Mesodermal cell (in vitro differentiated cells): ENCODE results near the gene EPHB2.
A peak's percentile ranks its signal among the peaks of the same experiment; 100 is the strongest.

Source experiments
- H3K27ac ChIP-seq: 2 replicates; pipeline ENCODE4 v1.7.0; 2013; ENCODE audit warnings: mild to moderate bottlenecking, low read depth, low read length, moderate library complexity; ENCODE audit not compliant: severe bottlenecking
- H3K36me3 ChIP-seq: 2 replicates; pipeline ENCODE4 v1.7.1; 2013; ENCODE audit warnings: mild to moderate bottlenecking, low read length, moderate library complexity; ENCODE audit not compliant: control insufficient read depth, insufficient read depth
- H3K4me1 ChIP-seq: one replicate; pipeline ENCODE4 v1.7.1; 2013; ENCODE audit warnings: mild to moderate bottlenecking, low read length; ENCODE audit not compliant: insufficient read depth, control insufficient read depth, poor library complexity, severe bottlenecking
- H3K4me3 ChIP-seq: 2 replicates; pipeline ENCODE4 v1.7.0; 2013; ENCODE audit warnings: low read length, control low read depth, mild to moderate bottlenecking; ENCODE audit not compliant: insufficient read depth, poor library complexity, severe bottlenecking; ENCODE audit errors: extremely low read depth
- H3K9me3 ChIP-seq: 2 replicates; pipeline ENCODE4 v1.7.1; 2013; ENCODE audit warnings: mild to moderate bottlenecking, low read length, moderate library complexity; ENCODE audit not compliant: control insufficient read depth
- WGBS, 2 experiments: methylation state at CpG; one replicate each; pipeline ENCODE4 v1.1.5; 2013; ENCODE audit warnings: missing lambda C conversion rate in 2 of 2; ENCODE audit not compliant: insufficient coverage in 2 of 2; 5-methylcytosine and 5-hydroxymethylcytosine counted together

The EPHB2 gene

DNA sequence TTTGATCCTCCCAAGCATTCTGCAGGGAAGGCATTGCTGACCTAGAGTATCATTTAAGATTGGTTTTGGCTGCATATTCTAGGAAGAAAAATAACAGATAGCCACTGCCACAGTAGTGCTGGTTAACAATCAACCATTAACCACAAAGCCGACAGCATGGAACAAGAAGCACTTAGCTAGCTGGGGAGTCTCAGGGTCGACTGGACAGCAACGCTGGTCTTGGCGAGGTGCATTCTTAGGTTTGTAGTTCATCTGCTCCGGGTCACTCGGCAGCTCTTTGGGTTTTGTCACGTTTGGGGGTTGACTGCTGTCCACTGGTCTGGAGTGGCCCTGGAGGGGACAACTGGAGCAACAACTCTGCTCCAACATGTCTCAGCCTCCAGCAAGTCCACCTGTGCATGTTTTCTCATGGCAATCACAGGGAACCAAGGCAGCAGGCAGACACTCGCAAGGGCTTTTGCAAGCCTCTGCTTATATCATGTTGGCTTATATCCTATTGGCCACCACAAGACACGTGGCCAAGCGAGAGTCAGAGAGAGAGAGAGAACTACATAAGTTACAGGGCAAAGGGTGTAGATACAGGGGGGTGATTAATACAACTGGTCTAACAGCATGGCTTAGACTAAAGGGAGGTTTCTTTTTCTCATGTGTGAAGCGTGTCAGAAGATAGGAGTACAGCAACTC, 162.5 kb downstream of the EPHB2 start:
- Histone ChIP-seq H3K27ac (no peak overlapping the region), H3K36me3 (peaks cover 4% of the 10 kb centered on the region), H3K4me1 (peaks cover 15% of the 10 kb centered on the region), H3K4me3 (no peak overlapping the region), H3K9me3 (no peaks in the 10 kb centered on the region)
- WGBS, 2 experiments: 91 to 94% methylated on average over 10 of the region's 11 CpGs

DNA sequence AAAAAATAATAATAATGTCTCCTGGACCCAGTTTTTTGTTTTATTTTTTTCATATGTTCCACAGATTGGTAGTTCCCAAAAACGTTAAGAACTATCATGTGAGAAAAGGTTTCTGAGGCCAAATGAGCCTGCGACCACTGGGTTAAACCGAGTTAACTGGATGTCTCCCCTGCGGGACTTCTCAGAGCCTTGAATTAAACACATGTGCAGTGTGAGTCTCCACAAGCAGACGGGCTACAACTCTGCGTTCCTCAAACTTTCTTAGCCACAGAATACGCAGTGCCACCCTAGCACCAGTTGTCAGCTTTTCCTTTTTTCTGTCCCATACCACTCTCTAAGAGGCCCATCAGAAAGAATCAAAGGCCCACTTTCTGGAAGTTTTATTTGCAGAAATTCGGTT, 164.1 kb downstream of the EPHB2 start:
- peaks cover 4% of the 10 kb centered on the region for H3K36me3 ChIP-seq
- no peak overlapping the region for H3K27ac ChIP-seq
- no peaks in the 10 kb centered on the region for H3K9me3 ChIP-seq
- H3K4me3 ChIP-seq: no peak overlapping the region
- 87 to 88% methylated on average over 8 of the region's 8 CpGs for WGBS, 2 experiments
- peaks cover 18% of the 10 kb centered on the region for H3K4me1 ChIP-seq

DNA sequence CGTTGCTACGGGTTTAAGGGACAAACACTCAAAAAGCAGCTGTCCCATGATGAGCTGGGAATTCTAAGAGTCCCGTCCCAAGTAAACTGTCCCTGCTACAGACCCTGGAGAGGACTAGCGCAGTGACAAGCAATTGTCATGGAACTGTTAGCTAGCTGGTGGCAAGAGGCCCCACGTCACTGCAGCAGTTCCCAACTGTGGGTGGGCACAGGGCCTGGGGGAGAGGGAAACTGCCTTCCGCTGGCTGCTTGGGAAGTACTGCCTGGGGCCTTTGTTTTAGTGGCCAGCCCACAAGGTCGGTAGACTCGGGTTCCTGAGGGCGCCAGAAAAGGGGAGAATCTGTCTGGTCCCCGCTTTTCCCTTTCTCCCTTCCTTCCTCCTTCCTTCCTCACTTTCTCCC, 164.6 kb downstream of the EPHB2 start:
- peaks cover 4% of the 10 kb centered on the region for H3K36me3 ChIP-seq
- H3K27ac ChIP-seq: no peak overlapping the region
- no peak overlapping the region for H3K4me3 ChIP-seq
- 57 to 59% methylated on average over 5 to 9 of the region's 10 CpGs for WGBS, 2 experiments
- H3K9me3 ChIP-seq: no peaks in the 10 kb centered on the region
- H3K4me1 ChIP-seq: peaks cover 20% of the 10 kb centered on the region

DNA sequence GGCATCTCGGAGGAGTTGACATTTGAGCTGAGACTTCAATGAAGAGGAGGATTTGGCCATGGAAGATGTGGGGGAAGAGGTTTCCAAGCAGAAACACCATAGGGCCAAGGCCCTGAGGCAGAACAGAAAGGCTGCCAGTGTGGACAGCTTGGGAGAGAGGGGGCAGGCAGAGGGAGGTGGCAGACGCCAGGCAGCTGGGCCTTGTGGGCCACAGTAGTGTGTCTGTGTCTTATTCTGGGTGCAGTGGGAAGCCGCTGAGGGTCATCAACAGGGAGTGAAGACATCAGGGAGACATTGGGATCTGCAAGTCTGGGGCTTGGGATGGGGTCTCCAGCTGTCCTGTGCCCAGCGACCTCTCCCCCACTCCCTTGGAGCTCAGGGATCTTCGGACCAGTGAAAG, 165.2 kb downstream of the EPHB2 start:
- no peak overlapping the region for H3K4me3 ChIP-seq
- no peaks in the 10 kb centered on the region for H3K9me3 ChIP-seq
- peaks cover 4% of the 10 kb centered on the region for H3K36me3 ChIP-seq
- WGBS, 2 experiments: 84 to 93% methylated on average over 3 to 4 of the region's 5 CpGs
- H3K27ac ChIP-seq: no peak overlapping the region
- peaks cover 23% of the 10 kb centered on the region for H3K4me1 ChIP-seq

DNA sequence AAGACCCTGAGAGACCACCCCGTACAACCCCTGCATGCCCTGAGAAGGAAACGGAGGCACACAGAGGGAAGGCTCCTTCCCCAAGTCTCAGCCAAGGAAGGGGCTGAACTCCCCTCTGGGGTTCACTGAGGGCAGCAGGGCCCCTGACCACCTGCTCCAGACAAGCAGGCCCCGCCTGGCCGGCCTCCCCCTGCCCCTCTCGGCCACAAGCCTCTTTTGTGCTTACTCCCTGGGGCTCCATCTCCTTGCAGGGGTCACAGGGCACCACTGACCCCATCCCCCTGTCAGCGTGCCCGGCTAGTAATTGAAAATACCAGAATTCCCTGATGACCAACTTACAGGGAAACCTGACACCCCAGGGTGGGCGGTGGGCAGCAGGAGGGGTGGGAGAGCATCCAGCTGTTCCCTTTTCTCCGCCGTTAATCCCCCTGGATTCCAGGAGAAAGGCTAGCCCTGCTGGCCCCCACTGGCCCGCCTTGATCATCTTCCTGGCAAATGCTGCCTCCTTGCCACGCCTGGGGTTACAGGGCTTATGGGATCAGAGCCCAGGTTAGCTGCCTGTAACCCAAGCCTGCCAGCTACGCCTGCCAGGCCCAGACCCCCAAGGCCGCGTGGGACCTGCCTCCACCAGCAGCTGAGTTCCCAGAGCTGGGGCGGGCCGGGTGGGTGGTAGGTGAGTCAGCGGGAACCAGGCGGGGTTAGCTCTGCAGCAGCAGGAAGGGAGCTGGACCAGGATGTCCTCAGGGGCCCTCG, 165.9 kb downstream of the EPHB2 start:
- Histone ChIP-seq H3K4me3 (no peak overlapping the region), H3K9me3 (no peaks in the 10 kb centered on the region), H3K27ac (no peak overlapping the region), H3K36me3 (no peaks in the 10 kb centered on the region), H3K4me1 (peaks cover 23% of the 10 kb centered on the region)
- WGBS, 2 experiments: 60 to 65% methylated on average over 11 to 19 of the region's 20 CpGs

DNA sequence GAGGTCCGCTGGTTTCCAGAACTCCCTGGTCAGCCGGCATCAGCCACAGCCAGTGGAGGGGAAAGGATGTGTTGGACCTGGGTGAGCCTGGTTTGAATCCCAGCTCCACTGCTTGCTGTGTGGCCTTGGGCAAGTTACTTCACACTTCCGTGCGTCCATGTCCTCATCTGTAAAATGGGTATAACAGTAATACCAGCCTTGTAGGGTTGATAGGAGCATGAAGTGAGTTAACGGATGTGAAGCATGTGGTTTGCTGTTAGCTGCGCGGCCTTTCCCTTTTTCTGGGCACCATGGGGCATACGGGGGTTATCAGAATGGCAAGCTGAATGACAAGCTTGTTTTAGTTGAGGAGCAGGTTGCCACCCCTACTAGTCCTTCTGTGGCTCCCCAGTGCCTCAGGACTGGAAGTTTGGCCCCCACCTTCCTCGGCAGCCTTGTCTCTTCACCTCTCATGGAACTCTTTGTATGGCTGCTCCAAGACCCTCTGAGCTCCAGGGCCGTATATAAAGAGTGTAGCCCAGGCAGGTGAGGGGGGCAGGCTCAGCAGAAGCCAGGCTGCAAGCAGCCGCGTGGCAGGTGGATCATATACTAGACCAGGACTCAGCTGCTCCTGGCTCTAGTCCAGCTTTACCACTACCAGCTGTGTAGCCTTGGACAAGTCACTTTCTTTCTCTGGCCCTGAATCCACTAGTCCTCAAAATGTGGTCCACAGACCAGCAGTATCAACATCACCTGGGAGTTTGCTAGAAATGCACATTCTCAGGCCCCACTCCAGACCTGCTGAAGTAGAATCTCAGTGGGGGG, 166.7 kb downstream of the EPHB2 start:
- Histone ChIP-seq H3K9me3 (no peaks in the 10 kb centered on the region), H3K4me1 (peaks cover 23% of the 10 kb centered on the region), H3K27ac (no peak overlapping the region), H3K36me3 (no peaks in the 10 kb centered on the region), H3K4me3 (no peak overlapping the region)
- 87 to 93% methylated on average over 9 of the region's 12 CpGs for WGBS, 2 experiments

DNA sequence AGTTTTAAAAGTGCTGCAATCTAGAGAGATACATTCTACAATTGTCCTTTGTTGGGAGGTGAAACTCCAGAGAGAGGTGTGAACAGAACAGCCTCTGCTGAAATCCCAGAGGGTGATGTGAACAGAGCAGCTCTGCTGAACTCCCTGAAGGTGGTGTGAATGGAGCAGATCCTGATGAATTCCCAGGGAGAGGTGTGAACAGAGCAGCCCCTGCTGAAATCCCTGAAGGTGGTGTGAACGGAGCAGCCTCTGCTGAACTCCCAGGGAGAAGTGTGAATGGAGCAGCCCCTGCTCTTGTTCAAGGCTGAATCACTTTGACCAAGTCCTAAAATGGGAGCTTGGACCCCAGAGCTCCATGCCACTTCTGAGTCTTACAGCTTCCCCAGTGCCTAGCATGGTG, 167.3 kb downstream of the EPHB2 start:
- peaks cover 23% of the 10 kb centered on the region for H3K4me1 ChIP-seq
- H3K27ac ChIP-seq: no peak overlapping the region
- WGBS, 2 experiments: 63 to 100% methylated on average over 1 of the region's 1 CpG
- no peaks in the 10 kb centered on the region for H3K9me3 ChIP-seq
- H3K36me3 ChIP-seq: no peaks in the 10 kb centered on the region
- H3K4me3 ChIP-seq: no peak overlapping the region

DNA sequence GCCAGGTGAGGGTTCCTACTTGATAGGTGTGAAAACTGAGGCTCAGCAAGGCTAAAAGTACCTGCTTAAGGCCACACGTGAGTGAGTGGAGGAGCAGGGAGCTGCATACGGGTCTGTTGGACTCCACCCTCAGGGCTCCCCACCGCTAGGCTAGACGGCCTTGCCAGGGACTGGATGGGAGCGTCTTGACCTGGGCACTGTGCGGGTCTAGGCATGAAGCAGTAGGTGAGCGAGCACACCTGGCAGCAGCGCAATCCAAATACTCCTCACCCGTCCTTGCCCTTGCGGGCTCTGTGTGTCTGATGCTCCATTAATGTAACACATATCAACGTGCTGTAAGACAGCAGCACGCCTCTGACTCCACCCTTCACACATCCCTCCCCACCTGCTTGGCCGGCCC, 168.0 kb downstream of the EPHB2 start:
- no peaks in the 10 kb centered on the region for H3K9me3 ChIP-seq
- no peak overlapping the region for H3K27ac ChIP-seq
- peaks cover 23% of the 10 kb centered on the region for H3K4me1 ChIP-seq
- no peaks in the 10 kb centered on the region for H3K36me3 ChIP-seq
- 87 to 90% methylated on average over 11 to 13 of the region's 13 CpGs for WGBS, 2 experiments
- no peak overlapping the region for H3K4me3 ChIP-seq

DNA sequence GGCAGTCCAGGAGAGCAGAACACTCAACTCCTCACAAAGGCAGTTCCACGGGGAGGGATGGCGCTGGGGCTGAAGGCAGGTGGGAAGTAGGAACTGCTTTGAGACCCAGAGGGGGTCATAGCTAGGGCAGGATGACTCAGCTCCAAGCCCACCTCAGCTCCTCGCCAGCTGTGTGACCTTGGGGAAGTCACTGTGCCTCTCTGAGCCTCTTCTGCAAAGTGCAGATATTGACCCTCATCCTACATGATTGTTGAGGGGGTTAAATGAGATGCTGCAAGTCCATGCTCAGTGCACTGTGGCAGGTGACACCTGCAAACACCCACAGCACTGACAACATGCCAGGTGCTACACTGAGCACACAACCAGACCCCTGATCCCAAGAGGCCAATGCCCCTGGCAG, 168.8 kb downstream of the EPHB2 start:
- Histone ChIP-seq H3K36me3 (no peaks in the 10 kb centered on the region), H3K4me1 (peaks cover 23% of the 10 kb centered on the region), H3K4me3 (no peak overlapping the region), H3K27ac (no peak overlapping the region), H3K9me3 (no peaks in the 10 kb centered on the region)
- no CpG with 5 or more reads among the region's 3 CpGs for WGBS, 2 experiments

DNA sequence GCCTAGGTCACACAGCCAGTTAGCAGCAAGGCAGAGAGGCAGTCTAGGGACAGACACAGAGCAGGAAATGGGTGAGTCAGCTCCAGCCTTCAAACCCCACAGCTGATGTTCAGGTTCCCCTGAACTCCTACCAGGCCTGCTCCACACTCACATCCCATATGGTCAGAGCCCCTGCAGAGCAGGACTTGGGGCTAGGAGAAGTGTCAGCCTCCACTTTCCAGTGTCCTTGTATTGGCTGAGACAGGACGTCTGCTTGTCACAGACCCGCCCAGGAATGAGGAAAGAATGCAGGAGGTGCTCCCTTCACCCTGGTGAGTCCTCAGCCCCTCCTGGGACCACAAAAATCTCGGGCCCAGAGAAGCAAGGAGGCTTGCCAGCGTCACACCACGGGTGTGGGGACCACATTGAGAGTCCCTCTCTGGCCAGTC, 169.5 kb downstream of the EPHB2 start:
- 71 to 80% methylated on average over 5 of the region's 5 CpGs for WGBS, 2 experiments
- Histone ChIP-seq H3K9me3 (no peaks in the 10 kb centered on the region), H3K4me1 (peaks cover 22% of the 10 kb centered on the region), H3K27ac (peak overlapping the region; percentile 29), H3K4me3 (no peak overlapping the region), H3K36me3 (no peaks in the 10 kb centered on the region)
